Hepatocyte (in vitro differentiated cells): ENCODE measurements around the gene BEND3.
"Not testable (repeated sequence)": the region's sequence is repeated elsewhere in the genome, so short reads cannot be mapped to it uniquely, and the experiment has no call there.

Source experiments
- CTCF ChIP-seq: fragments of 200-600 bp; sonication (generic); IDR thresholded peaks from 2 replicates; pipeline ENCODE4 v1.5.1; 2016; ENCODE audit warnings: antibody characterized with exemption, mild to moderate bottlenecking; ENCODE audit not compliant: poor library complexity
- EZH2 ChIP-seq: fragments of 200-600 bp; sonication (generic); IDR thresholded peaks from 2 replicates; pipeline ENCODE4 v1.6.1; 2016; ENCODE audit warnings: antibody characterized with exemption, mild to moderate bottlenecking, borderline replicate concordance

- TF ChIP-seq EZH2, CTCF: not testable (repeated sequence)
Measured at GRCh38 chr6:107135048-107135680, 19.8 kb upstream of the BEND3 start.
